22Rv1 (cell line): ENCODE measurements around the gene KCNJ1.

Experiments used
- ZFX ChIP-seq: fragments of 450-650 bp; IDR thresholded peaks from 2 replicates; pipeline ENCODE4 v1.6.1; 2017; ENCODE audit warnings: antibody characterized with exemption, borderline replicate concordance
- TF ChIP-seq, protein P1 (sequence below): fragments of 450-650 bp; IDR thresholded peaks from 2 replicates; pipeline ENCODE4 v1.5.1; 2017; ENCODE audit warnings: mild to moderate bottlenecking

DNA sequence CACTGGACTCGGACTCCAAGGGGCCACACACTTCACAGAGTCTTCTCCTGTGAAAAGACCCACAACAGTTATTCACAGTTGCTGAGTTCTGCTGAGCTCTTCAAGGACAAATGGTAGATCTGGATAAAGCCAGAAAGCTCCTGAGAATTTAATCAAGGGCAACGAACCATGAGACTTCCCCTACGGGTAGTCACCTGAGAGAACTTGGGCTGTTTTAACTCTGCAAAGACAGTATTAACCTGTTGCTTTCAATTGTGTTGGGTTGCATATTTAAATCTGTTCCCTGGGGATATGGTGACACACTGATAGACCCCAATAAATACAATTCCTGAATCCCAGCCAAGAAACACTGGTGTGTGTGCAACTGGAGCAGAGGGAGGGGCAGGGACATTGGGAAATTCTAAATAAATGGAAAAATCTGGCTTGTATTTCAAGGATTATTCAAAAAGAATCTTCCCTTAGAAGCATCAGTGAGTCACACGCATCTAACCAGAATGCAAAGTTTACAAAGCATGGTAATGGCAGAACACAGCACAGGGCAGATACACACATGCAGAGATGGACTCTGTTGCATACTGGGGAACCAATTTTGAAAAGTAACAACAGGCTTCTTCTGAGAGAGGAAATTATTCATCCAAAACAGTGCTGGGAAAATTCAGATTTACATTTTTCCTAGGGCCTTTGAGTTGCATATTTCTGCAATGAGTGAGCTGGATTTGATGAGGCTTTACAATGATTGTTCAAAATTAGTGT is 4.0 kb downstream of the KCNJ1 start:
- TF ChIP-seq, protein P1, sequence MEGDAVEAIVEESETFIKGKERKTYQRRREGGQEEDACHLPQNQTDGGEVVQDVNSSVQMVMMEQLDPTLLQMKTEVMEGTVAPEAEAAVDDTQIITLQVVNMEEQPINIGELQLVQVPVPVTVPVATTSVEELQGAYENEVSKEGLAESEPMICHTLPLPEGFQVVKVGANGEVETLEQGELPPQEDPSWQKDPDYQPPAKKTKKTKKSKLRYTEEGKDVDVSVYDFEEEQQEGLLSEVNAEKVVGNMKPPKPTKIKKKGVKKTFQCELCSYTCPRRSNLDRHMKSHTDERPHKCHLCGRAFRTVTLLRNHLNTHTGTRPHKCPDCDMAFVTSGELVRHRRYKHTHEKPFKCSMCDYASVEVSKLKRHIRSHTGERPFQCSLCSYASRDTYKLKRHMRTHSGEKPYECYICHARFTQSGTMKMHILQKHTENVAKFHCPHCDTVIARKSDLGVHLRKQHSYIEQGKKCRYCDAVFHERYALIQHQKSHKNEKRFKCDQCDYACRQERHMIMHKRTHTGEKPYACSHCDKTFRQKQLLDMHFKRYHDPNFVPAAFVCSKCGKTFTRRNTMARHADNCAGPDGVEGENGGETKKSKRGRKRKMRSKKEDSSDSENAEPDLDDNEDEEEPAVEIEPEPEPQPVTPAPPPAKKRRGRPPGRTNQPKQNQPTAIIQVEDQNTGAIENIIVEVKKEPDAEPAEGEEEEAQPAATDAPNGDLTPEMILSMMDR = no peak
- no peak for TF ChIP-seq ZFX
